MM.1S (cell line): ENCODE data around the gene FGF14.
A peak's percentile ranks its signal among the peaks of the same experiment; 100 is the strongest.

Experiments
- DNase-seq: peaks from one replicate; pipeline ENCODE4 v3.0.0-alpha.2; 2015
- H2AFZ ChIP-seq: fragments of 300-600 bp; sonication (generic); 2 replicates; pipeline ENCODE4 v1.6.0; 2016; ENCODE audit warnings: antibody characterized with exemption, low read length
- H3F3A ChIP-seq: fragments of 300-600 bp; sonication (generic); 2 replicates; pipeline ENCODE4 v1.6.1; 2016; ENCODE audit warnings: mild to moderate bottlenecking, antibody characterized with exemption, low read length, moderate library complexity, mixed read lengths; ENCODE audit not compliant: insufficient read depth
- H3K27ac ChIP-seq: fragments of 300-600 bp; sonication (generic); 2 replicates; pipeline ENCODE4 v1.5.1; 2016; ENCODE audit warnings: mild to moderate bottlenecking, low read length
- H3K27me3 ChIP-seq: fragments of 300-600 bp; sonication (generic); replicated peaks from 2 replicates; pipeline ENCODE4 v1.6.0; 2016; ENCODE audit warnings: low read length; ENCODE audit not compliant: insufficient read depth
- H3K36me3 ChIP-seq: fragments of 300-600 bp; sonication (generic); replicated peaks from 2 replicates; pipeline ENCODE4 v1.6.1; 2016; ENCODE audit warnings: mild to moderate bottlenecking, low read length, mixed read lengths; ENCODE audit not compliant: insufficient read depth
- H3K4me1 ChIP-seq: fragments of 300-600 bp; sonication (generic); 2 replicates; pipeline ENCODE4 v1.6.1; 2016; ENCODE audit warnings: low read length, mixed read lengths
- H3K4me2 ChIP-seq: fragments of 300-600 bp; sonication (generic); 2 replicates; pipeline ENCODE4 v1.6.0; 2016; ENCODE audit warnings: low read depth, low read length
- H3K4me3 ChIP-seq: fragments of 300-600 bp; sonication (generic); 2 replicates; pipeline ENCODE4 v1.5.1; 2016; ENCODE audit warnings: low read length, mixed read lengths
- H3K79me2 ChIP-seq: fragments of 300-600 bp; sonication (generic); 2 replicates; pipeline ENCODE4 v1.6.1; 2016; ENCODE audit warnings: mixed run types, low read length, mixed read lengths
- H3K9ac ChIP-seq: fragments of 300-600 bp; sonication (generic); 2 replicates; pipeline ENCODE4 v1.6.1; 2016; ENCODE audit warnings: low read length, mixed read lengths
- H3K9me2 ChIP-seq: fragments of 300-600 bp; sonication (generic); replicated peaks from 2 replicates; pipeline ENCODE4 v1.6.1; 2016; ENCODE audit warnings: mild to moderate bottlenecking, low read length, mixed read lengths; ENCODE audit not compliant: insufficient read depth
- H3K9me3 ChIP-seq: fragments of 300-600 bp; sonication (generic); replicated peaks from 2 replicates; pipeline ENCODE4 v1.6.1; 2016; ENCODE audit warnings: mild to moderate bottlenecking, low read length, mixed read lengths; ENCODE audit not compliant: insufficient read depth
- H4K20me1 ChIP-seq: fragments of 300-600 bp; sonication (generic); 2 replicates; pipeline ENCODE4 v1.6.1; 2016; ENCODE audit warnings: mild to moderate bottlenecking, low read length, moderate library complexity, mixed read lengths; ENCODE audit not compliant: insufficient read depth
- CTCF ChIP-seq: fragments of 300-600 bp; sonication (generic); IDR thresholded peaks from 2 replicates; pipeline ENCODE4 v1.5.1; 2016; ENCODE audit warnings: antibody characterized with exemption, low read length, mixed read lengths
- EZH2 ChIP-seq: fragments of 300-600 bp; sonication (generic); optimal IDR thresholded peaks from 2 replicates; pipeline ENCODE3; 2017; ENCODE audit warnings: low read depth, mild to moderate bottlenecking, antibody characterized with exemption, low read length, mixed read lengths
- EZH2phosphoT487 ChIP-seq: fragments of 300-600 bp; sonication (generic); IDR thresholded peaks from 2 replicates; pipeline ENCODE4 v1.6.1; 2018; ENCODE audit warnings: antibody characterized with exemption, low read length

The FGF14 gene

GRCh38 chr13:102440259-102440936 lies 38.5 kb upstream of the FGF14 start:
- Histone ChIP-seq H3K36me3 (no peaks in the 10 kb centered on the region), H3K9ac (no peak overlapping the region), H3K27ac (no peak overlapping the region), H3K9me3 (no peaks in the 10 kb centered on the region), H3K4me1 (no peaks in the 10 kb centered on the region), H3K4me3 (no peak overlapping the region), H2AFZ (no peak overlapping the region), H3K4me2 (no peak overlapping the region), H3K79me2 (no peaks in the 10 kb centered on the region), H3F3A (no peaks in the 10 kb centered on the region), H4K20me1 (no peaks in the 10 kb centered on the region), H3K9me2 (no peaks in the 10 kb centered on the region), H3K27me3 (no peaks in the 10 kb centered on the region)
- DNase-seq = peak; percentile 16
- no peak for TF ChIP-seq EZH2phosphoT487
- TF ChIP-seq EZH2 = no peak
- no peak for TF ChIP-seq CTCF

GRCh38 chr13:102422690-102423089 lies 20.8 kb upstream of the FGF14 start:
- no peaks in the 10 kb centered on the region for H3K79me2 ChIP-seq
- no peak overlapping the region for H2AFZ ChIP-seq
- no peaks in the 10 kb centered on the region for H3K4me1 ChIP-seq
- H3K9ac ChIP-seq = no peak overlapping the region
- H3K27me3 ChIP-seq = no peaks in the 10 kb centered on the region
- DNase-seq = no peak
- H3K27ac ChIP-seq = no peak overlapping the region
- no peak for TF ChIP-seq CTCF
- TF ChIP-seq EZH2phosphoT487 = no peak
- TF ChIP-seq EZH2 = no peak
- H3K36me3 ChIP-seq = no peaks in the 10 kb centered on the region
- H3K4me2 ChIP-seq = no peak overlapping the region
- H3K4me3 ChIP-seq = no peak overlapping the region
- no peaks in the 10 kb centered on the region for H4K20me1 ChIP-seq
- H3F3A ChIP-seq = no peaks in the 10 kb centered on the region
- H3K9me3 ChIP-seq = no peaks in the 10 kb centered on the region
- H3K9me2 ChIP-seq = no peaks in the 10 kb centered on the region

- Histone ChIP-seq H3K36me3 (no peaks in the 10 kb centered on the region), H3K9me3 (no peaks in the 10 kb centered on the region), H3F3A (no peaks in the 10 kb centered on the region), H3K4me2 (no peak overlapping the region), H3K27me3 (peaks cover 11% of the 10 kb centered on the region; the same call in 1 of the 2 replicates), H3K4me1 (no peaks in the 10 kb centered on the region), H3K27ac (no peak overlapping the region), H2AFZ (no peak overlapping the region), H3K9ac (no peak overlapping the region), H3K79me2 (no peaks in the 10 kb centered on the region), H4K20me1 (no peaks in the 10 kb centered on the region), H3K9me2 (no peaks in the 10 kb centered on the region), H3K4me3 (no peak overlapping the region)
- no peak for TF ChIP-seq CTCF
- DNase-seq = peak; percentile 42
Observed at GRCh38 chr13:102405499-102406100, 3.8 kb upstream of the FGF14 start.
